Measurements from ENCODE around the gene VAMP1.
A peak's percentile ranks its signal among the peaks of the same experiment; 100 is the strongest.
"Not testable (repeated sequence)": the region's sequence is repeated elsewhere in the genome, so short reads cannot be mapped to it uniquely, and the experiment has no call there.

Gene VAMP1

GRCh38 chr12:6437586-6437985, 32.9 kb downstream of the VAMP1 start:
- WGBS, 2 experiments (ENCODE audit: insufficient coverage in 2 of 2): 95 to 100% methylated on average over 1 to 3 of the region's 3 CpGs
- Histone ChIP-seq H3K4me1 (ENCODE audit: control insufficient read depth, insufficient read depth, low read length, poor library complexity, severe bottlenecking) (no peaks in the 10 kb centered on the region), H3K36me3 (ENCODE audit: control insufficient read depth, insufficient read depth, low read length) (no peaks in the 10 kb centered on the region), H3K9me3 (ENCODE audit: control insufficient read depth, low read length) (no peaks in the 10 kb centered on the region), H3K4me3 (ENCODE audit: extremely low read depth, insufficient read depth, low read length, poor library complexity, severe bottlenecking) (no peak overlapping the region), H3K27ac (ENCODE audit: low read depth, low read length, severe bottlenecking) (no peak overlapping the region)

- Histone ChIP-seq H3K9me3 (ENCODE audit: control insufficient read depth, low read length) (no peaks in the 10 kb centered on the region), H3K27ac (ENCODE audit: low read depth, low read length, severe bottlenecking) (no peak overlapping the region), H3K36me3 (ENCODE audit: control insufficient read depth, insufficient read depth, low read length) (no peaks in the 10 kb centered on the region), H3K4me1 (ENCODE audit: control insufficient read depth, insufficient read depth, low read length, poor library complexity, severe bottlenecking) (no peaks in the 10 kb centered on the region), H3K4me3 (ENCODE audit: extremely low read depth, insufficient read depth, low read length, poor library complexity, severe bottlenecking) (no peak overlapping the region)
- WGBS, 2 experiments (ENCODE audit: insufficient coverage in 2 of 2): 92 to 96% methylated on average over 11 to 12 of the region's 13 CpGs
Measured at GRCh38 chr12:6435961-6436715, 34.3 kb downstream of the VAMP1 start.

GRCh38 chr12:6434205-6435140, 36.0 kb downstream of the VAMP1 start:
- no peak overlapping the region for H3K27ac ChIP-seq (ENCODE audit: low read depth, low read length, severe bottlenecking)
- no peaks in the 10 kb centered on the region for H3K36me3 ChIP-seq (ENCODE audit: control insufficient read depth, insufficient read depth, low read length)
- WGBS, 2 experiments (ENCODE audit: insufficient coverage in 2 of 2): 92 to 93% methylated on average over 13 of the region's 17 CpGs

GRCh38 chr12:6432991-6433390, 37.5 kb downstream of the VAMP1 start:
- Histone ChIP-seq H3K9me3 (ENCODE audit: control insufficient read depth, low read length) (no peaks in the 10 kb centered on the region), H3K4me1 (ENCODE audit: control insufficient read depth, insufficient read depth, low read length, poor library complexity, severe bottlenecking) (peaks cover 6% of the 10 kb centered on the region), H3K27ac (ENCODE audit: low read depth, low read length, severe bottlenecking) (no peak overlapping the region), H3K4me3 (ENCODE audit: extremely low read depth, insufficient read depth, low read length, poor library complexity, severe bottlenecking) (no peak overlapping the region), H3K36me3 (ENCODE audit: control insufficient read depth, insufficient read depth, low read length) (no peaks in the 10 kb centered on the region)
- 88 to 96% methylated on average over 4 of the region's 5 CpGs for WGBS, 2 experiments (ENCODE audit: insufficient coverage in 2 of 2)

More at GRCh38 chr12:6434205-6435140, 36.0 kb downstream of the VAMP1 start:
- H3K4me1 ChIP-seq (ENCODE audit: control insufficient read depth, insufficient read depth, low read length, poor library complexity, severe bottlenecking): peaks cover 6% of the 10 kb centered on the region
- H3K9me3 ChIP-seq (ENCODE audit: control insufficient read depth, low read length): no peaks in the 10 kb centered on the region
- no peak overlapping the region for H3K4me3 ChIP-seq (ENCODE audit: extremely low read depth, insufficient read depth, low read length, poor library complexity, severe bottlenecking)

- Histone ChIP-seq H3K36me3 (ENCODE audit: control insufficient read depth, insufficient read depth, low read length) (no peaks in the 10 kb centered on the region), H3K4me1 (ENCODE audit: control insufficient read depth, insufficient read depth, low read length, poor library complexity, severe bottlenecking) (peaks cover 6% of the 10 kb centered on the region), H3K9me3 (ENCODE audit: control insufficient read depth, low read length) (no peaks in the 10 kb centered on the region), H3K27ac (ENCODE audit: low read depth, low read length, severe bottlenecking) (peak overlapping the region; percentile 19), H3K4me3 (ENCODE audit: extremely low read depth, insufficient read depth, low read length, poor library complexity, severe bottlenecking) (no peak overlapping the region)
- 93% methylated on average over 13 to 15 of the region's 19 CpGs for WGBS, 2 experiments (ENCODE audit: insufficient coverage in 2 of 2)
Measured at GRCh38 chr12:6430124-6430989, 40.1 kb downstream of the VAMP1 start.

- no peaks in the 10 kb centered on the region for H3K9me3 ChIP-seq (ENCODE audit: control insufficient read depth, low read length)
- no peak overlapping the region for H3K4me3 ChIP-seq (ENCODE audit: extremely low read depth, insufficient read depth, low read length, poor library complexity, severe bottlenecking)
- H3K36me3 ChIP-seq (ENCODE audit: control insufficient read depth, insufficient read depth, low read length): no peaks in the 10 kb centered on the region
- peaks cover 6% of the 10 kb centered on the region for H3K4me1 ChIP-seq (ENCODE audit: control insufficient read depth, insufficient read depth, low read length, poor library complexity, severe bottlenecking)
- H3K27ac ChIP-seq (ENCODE audit: low read depth, low read length, severe bottlenecking): no peak overlapping the region
- WGBS, 2 experiments (ENCODE audit: insufficient coverage in 2 of 2): 86 to 95% methylated on average over 2 to 3 of the region's 3 CpGs
Measured at GRCh38 chr12:6428326-6428725, 42.2 kb downstream of the VAMP1 start.

- 90 to 100% methylated on average over 4 to 5 of the region's 10 CpGs for WGBS, 2 experiments (ENCODE audit: insufficient coverage in 2 of 2)
- not testable (repeated sequence) for H3K4me1 ChIP-seq (ENCODE audit: control insufficient read depth, insufficient read depth, low read length, poor library complexity, severe bottlenecking); H3K27ac ChIP-seq (ENCODE audit: low read depth, low read length, severe bottlenecking)
Measured at GRCh38 chr12:6427796-6428195, 42.7 kb downstream of the VAMP1 start.

GRCh38 chr12:6426882-6427671, 43.4 kb downstream of the VAMP1 start:
- WGBS, 2 experiments (ENCODE audit: insufficient coverage in 2 of 2): 86 to 94% methylated on average over 10 to 11 of the region's 14 CpGs
- H3K36me3 ChIP-seq (ENCODE audit: control insufficient read depth, insufficient read depth, low read length): no peaks in the 10 kb centered on the region

More at GRCh38 chr12:6427796-6428195, 42.7 kb downstream of the VAMP1 start:
- not testable (repeated sequence) for H3K9me3 ChIP-seq (ENCODE audit: control insufficient read depth, low read length); H3K4me3 ChIP-seq (ENCODE audit: extremely low read depth, insufficient read depth, low read length, poor library complexity, severe bottlenecking); H3K36me3 ChIP-seq (ENCODE audit: control insufficient read depth, insufficient read depth, low read length)

GRCh38 chr12:6425590-6426531, 44.6 kb downstream of the VAMP1 start:
- Histone ChIP-seq H3K4me3 (ENCODE audit: extremely low read depth, insufficient read depth, low read length, poor library complexity, severe bottlenecking) (no peak overlapping the region), H3K27ac (ENCODE audit: low read depth, low read length, severe bottlenecking) (no peak overlapping the region), H3K36me3 (ENCODE audit: control insufficient read depth, insufficient read depth, low read length) (no peaks in the 10 kb centered on the region), H3K9me3 (ENCODE audit: control insufficient read depth, low read length) (no peaks in the 10 kb centered on the region), H3K4me1 (ENCODE audit: control insufficient read depth, insufficient read depth, low read length, poor library complexity, severe bottlenecking) (peaks cover 6% of the 10 kb centered on the region)
- 94 to 96% methylated on average over 19 to 20 of the region's 23 CpGs for WGBS, 2 experiments (ENCODE audit: insufficient coverage in 2 of 2)

More at GRCh38 chr12:6426882-6427671, 43.4 kb downstream of the VAMP1 start:
- no peaks in the 10 kb centered on the region for H3K9me3 ChIP-seq (ENCODE audit: control insufficient read depth, low read length)
- no peak overlapping the region for H3K4me3 ChIP-seq (ENCODE audit: extremely low read depth, insufficient read depth, low read length, poor library complexity, severe bottlenecking)
- no peak overlapping the region for H3K27ac ChIP-seq (ENCODE audit: low read depth, low read length, severe bottlenecking)
- peaks cover 6% of the 10 kb centered on the region for H3K4me1 ChIP-seq (ENCODE audit: control insufficient read depth, insufficient read depth, low read length, poor library complexity, severe bottlenecking)

Measured in mesodermal cell (in vitro differentiated cells).